DMS 273 treated with DMSO at 0.1 percent for 48 hours (cell line): ENCODE results near the gene NFAT5.
"Not testable (repeated sequence)": the region's sequence is repeated elsewhere in the genome, so short reads cannot be mapped to it uniquely, and the experiment has no call there.

Experiments
- DNase-seq: peaks from one replicate; lab custom pipeline; 2025; lab: John Stamatoyannopoulos, UW

NFAT5 gene

DNA sequence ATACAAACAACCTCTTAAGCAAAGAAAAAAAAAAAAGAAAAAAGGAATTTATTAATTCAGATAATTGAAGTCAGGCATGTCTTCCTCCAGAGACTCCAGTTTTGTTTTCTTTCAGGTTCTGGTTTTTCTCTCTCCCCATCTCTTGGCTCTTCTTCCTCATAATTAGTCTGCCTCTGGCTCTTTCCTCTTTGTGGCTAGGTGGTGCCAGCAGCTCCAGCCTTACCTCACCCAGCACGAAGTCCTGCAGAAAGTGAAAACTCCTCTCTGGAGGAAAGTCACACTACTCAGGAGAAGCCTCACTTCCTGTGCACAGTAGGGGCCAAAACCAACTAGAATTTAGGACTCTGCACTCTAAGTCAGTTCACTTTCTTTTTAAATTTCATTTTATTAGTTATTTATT is 10.3 kb upstream of the NFAT5 start:
- no peak for DNase-seq

DNA sequence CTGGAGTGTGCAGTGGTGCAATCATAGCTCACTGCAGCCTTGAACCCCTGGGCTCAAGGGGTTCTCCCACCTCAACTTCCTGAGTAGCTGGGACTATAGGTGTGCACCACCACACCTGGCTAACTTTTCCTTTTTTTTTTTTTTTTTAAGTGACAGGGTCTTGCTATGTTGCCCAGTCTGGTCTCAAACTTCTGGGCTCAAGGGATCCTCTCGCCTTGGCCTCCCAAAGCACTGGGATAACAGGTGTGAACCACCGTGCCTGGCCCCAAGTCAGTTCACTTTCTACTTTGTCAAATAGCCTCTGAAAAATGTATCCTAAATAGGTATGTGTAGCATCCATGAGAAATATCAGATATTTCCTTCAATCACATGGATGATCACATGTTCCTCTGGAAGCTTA is 9.9 kb upstream of the NFAT5 start:
- no peak for DNase-seq

DNA sequence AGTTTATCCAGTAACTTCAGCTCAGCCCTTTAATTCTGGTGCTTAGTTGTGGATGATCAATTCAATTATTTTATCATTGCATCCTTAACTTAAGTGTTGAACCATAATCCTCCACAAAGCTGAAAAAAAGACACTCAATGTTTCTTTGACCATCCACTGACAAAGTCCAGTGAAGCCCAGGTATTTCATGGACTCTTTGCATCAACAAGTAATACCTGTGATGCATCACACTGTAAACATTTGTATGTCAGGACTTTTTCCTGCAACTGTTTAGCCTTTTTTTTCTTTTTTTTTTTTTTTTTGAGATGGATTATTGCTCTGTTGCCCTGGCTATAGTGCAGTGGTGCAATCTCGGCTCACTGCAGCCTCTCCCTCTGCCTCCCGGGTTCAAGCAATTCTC is 6.6 kb upstream of the NFAT5 start:
- DNase-seq = no peak

DNA sequence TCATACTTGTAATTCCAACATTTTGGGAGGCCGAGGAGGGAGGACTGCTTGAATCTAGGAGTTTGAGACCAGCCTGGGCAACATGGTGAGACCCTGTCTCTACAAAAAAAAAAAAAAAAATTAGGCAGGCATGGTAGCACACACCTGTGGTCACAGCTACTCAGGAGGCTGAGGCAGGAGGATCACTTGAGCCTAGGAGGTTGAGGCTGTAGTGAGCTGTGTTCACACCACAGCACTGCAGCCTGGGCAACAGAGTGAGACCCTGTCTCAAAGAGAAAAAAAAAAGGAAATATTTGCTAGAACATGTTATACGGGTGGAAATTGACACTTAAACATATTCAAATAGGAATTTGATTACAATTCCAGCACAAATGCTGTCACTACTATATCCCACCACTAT is 4.4 kb upstream of the NFAT5 start:
- DNase-seq = not testable (repeated sequence)

DNA sequence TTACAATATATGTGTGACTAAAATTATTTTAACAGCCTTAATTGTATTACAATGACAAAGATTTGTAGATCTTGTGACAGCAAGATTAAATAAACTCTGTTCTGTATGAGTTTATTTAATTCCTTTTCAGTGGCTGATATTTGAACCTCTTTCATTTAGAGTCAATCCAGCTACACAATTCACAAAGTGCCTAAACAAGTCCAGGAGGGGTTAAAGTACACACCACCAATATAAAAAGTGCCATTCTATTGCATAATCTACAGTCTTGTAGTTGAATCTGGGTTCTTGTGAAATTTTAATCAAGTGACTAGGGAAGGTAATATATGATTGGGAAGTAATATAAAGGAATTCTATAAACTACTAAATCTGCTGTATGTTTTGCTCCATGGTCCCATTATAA is 3.9 kb upstream of the NFAT5 start:
- DNase-seq = no peak

DNA sequence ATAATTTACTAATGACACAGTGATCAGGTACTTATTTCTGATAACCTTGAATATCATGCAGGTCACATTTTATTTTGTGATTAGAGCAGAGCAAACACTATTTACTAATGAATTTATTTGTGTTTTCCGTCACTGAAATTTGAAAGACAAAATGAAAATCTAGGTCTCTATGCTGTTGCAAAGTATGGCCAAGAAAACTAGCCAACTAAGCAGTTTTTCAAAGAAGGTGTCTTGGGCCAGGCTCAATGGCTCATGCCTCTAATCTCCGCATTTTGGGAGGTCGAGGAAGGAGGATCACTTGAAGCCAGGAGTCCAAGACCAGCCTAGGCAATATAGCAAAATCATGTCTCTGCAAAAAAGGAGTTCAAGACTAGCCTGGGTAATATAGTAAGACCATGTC is 3.0 kb upstream of the NFAT5 start:
- no peak for DNase-seq

DNA sequence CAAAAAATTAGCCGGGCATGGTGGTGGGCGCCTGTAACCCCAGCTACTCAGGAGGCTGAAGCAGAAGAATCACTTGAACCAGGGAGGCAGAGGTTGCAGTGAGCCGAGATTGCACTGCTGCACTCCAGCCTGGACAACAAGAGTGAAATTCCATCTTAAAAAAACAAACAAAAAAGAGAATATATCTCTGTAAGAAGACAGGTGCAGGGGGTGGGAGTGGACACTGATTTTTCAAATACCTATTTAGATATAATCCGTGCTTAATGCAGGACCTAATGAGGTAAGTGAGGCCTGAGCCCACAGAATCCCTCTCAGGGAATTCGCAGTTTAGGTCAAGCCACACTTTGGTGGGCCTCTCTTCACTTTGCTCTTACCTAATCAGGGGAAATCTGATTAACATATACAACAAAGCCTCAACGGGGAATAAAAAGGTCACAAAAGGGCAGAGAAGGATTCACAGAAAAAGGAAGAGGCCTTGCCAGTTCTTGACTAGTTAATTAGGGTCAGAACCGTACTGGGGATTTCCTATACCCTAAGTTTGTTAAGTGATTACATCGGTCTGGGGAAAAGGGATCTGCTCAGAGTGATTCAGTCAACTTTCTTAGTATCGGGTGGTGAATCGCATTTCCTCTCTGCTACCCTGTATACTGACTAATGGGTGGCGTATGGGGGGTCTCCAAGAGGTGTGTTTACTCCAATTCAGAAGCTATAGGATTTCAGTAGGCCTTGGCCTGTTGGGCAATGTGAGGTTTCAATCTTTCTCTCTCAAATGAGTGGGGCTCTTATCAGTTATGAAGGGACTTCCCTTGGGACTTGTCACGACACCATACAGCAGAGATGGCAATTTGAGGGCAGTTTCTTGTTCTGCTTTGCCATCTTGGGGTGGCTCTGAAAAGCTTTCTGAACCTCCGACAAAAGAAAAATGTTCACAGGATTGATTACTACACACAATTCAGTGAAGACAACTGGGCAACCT is 1.9 kb upstream of the NFAT5 start:
- no peak for DNase-seq

DNA sequence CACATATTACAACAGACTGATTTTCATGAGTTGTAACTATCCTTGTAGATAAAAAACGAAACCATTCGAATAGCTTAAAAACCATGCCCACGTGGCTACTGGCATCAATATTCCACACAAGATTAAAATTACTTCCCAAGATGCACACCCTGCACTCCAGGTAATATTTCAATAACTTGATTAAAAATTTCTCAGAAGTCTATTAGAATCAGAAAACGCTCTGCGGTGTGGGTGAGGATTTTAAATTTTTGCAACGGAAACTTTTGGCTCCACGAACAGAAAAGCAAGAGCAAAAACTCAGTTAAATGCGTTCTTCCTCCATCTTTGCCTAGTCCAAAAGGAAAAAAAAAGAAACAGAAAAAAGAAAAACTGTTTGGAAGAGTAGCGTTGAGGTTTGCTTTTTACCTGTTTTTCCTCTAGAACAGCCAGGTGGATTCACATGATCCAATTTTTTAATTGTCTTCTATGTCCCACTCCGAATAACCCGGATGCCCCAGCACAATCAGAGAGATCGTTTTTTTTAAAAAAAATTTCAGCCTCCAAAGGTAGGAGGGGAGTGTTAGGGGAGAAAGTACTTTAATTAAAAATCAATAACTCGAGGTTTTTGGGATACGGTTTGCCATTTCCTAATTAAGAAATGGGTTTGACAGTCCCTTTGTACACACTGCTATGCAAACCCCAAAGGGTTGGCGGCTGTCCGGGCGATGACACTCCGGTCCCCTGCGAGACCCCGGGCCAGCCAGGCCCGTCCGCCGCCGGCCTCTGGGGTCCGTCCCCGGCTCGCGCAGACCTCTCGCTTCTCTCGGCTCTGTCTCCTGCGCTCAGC is 708 bp upstream of the NFAT5 start:
- DNase-seq = no peak

DNA sequence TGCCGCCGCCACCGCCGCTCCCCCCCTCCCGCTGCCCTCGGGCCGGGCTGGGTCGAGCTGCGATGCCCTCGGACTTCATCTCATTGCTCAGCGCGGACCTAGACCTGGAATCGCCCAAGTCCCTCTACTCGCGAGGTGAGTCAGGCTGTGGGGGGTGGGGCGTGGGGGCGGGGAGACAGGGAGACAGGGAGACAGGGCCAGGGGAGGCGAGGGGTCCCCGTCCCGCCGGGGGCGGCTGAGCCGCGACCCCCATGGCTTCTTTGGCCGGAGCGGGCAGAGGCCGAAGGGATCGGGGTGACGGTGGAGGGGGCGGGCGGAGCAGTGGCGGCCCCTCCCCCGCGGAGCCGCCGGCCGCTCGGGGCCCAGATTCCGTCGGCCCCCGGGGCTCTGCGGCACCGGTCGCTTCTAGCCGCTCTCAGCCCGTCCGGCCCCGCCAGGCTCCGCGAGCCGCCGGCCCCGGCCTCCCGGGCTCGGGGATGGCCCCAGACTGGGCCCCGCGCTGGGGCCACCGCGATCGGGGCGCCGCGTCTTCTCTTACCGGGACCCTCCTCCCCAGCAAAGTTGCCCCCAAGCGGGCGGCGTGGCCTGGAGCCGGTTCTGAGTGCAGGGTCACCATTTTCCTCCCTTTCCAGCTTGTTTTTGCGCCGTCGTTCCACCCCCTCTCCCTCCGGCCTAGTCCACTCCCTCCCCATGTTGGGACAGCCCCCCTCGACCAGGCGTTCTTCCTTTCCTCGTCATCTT is 644 bp downstream of the NFAT5 start:
- no peak for DNase-seq

DNA sequence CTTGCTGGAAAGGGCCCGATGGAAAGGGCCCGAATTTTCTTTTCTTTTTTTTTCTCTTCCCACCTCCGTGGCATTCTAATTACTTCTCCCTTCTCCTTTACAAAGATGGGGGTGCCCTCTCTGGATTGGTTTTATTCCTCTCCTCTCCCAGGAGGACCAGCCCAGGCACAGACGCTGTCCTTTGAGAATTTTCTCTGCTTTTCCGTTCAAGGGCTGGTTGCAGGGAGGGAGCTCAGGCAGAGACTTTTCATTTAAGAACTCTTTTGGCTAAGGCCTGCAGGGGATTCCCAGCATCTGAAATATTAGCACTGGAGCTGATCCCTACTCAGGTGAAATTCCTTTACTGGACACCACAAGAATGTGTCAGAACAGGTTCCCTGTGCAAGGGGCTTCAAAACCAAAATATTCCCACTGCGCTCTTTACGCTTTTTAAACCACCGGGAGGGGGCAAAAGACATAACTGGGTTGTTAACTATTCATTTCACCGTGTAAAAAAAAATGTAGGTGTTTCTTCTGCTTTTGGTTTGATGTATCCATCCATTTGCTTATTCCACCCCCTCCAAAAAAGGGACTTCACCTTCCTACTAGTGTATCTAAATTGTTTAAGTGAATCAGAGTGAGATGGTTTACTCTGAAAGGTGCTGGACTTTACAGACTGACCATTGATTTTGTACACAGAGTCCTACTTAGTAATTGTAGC is 1.4 kb downstream of the NFAT5 start:
- DNase-seq = no peak

DNA sequence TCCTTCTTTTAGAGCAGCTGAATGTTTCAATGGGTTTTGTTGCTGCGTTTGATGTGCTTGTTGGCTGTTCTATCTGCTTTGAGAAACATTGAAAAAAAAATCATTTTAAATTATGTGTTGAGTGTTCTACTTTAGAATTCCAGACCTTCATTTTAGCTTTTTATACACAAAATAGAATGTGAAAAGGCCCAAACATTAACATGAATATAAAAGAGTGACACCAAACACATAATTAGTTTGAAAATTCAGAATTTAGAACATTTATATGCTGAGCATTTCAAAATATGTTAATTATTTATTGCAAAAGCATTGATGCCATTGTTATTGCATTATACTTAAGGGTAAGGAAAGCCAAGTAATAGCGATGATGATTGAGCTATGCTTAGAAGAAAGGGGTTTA is 2.9 kb downstream of the NFAT5 start:
- no peak for DNase-seq

DNA sequence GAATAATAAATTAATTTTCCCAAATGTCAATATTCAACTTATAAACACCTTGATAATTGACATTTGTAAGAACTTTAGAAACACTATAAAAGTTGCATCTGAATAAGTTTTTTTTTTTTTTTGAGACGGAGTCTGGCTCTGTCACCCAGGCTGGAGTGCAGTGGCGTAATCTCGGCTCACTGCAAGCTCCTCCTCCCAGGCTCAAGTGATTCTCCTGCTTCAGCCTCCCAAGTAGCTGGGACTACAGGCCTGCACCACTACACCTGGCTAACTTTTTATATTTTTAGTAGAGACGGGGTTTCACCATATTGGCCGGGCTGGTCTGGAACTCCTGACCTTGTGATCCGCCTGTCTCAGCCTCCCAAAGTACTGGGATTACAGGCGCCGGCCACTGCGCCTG is 13.0 kb downstream of the NFAT5 start:
- not testable (repeated sequence) for DNase-seq

DNA sequence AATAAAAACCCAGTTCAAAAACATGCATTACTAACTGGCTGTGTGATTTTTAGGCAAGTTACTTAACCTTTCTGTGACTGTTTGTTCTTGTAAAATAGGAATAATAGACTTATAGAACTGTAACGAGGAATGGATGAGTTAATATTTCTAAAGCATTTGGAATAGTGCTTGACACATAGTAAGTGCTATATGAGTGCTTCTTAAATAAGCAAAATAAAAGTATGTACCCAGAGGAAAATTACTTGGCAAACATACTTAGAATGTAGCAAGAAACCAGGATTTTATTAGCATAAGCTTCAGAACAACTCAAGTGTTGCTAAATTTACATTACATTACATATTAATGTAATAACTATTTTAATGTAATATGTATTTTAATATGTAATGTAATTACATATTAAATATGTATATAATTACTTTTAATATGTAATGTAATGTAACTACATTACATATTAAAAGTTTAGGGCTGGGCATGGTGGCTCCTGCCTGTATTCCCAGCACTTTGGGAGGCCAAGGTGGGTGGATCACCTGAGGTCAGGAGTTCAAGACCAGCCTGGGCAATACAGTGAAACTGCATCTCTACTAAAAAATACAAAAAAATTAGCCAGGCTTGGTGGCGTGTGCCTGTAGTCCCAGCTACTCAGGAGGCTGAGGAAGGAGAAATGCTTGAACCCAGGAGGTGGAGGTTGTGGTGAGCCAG is 14.2 kb downstream of the NFAT5 start:
- no peak for DNase-seq

DNA sequence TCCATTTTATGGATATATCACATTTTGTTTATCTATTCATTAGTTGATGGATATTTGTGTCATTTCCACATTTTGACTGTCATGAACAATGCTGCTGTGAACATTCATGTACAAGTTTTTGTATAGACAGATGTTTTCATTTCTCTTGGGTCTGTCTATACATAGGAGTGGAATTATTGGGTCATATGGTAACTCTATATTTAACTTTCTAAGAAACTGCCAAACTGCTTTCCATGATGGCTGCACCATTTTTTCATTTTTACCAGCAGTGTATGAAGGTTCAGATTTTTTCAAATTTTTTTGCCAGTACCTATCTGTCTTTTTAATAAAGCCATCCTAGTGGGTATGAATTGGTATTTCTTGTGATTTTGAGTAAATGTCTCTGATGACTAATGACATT is 15.5 kb downstream of the NFAT5 start:
- no peak for DNase-seq

DNA sequence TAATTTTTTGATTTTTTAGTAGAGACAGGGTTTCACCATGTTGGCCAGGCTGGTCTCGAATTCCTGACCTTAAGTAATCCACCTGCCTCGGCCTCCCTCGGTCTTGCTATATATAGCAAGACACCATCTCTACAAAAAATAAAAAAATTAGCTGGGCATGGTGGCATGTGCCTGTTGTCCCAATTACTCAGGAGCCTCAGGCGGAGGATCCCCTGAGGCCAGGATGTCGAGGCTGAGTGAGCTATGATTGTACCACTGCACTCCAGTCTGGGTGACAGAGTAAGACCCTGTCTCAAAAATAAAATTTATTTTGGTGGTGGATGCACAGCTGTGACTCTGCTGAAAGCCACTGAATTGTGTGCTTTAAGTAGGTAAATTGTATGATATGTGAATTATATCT is 18.7 kb downstream of the NFAT5 start:
- not testable (repeated sequence) for DNase-seq

DNA sequence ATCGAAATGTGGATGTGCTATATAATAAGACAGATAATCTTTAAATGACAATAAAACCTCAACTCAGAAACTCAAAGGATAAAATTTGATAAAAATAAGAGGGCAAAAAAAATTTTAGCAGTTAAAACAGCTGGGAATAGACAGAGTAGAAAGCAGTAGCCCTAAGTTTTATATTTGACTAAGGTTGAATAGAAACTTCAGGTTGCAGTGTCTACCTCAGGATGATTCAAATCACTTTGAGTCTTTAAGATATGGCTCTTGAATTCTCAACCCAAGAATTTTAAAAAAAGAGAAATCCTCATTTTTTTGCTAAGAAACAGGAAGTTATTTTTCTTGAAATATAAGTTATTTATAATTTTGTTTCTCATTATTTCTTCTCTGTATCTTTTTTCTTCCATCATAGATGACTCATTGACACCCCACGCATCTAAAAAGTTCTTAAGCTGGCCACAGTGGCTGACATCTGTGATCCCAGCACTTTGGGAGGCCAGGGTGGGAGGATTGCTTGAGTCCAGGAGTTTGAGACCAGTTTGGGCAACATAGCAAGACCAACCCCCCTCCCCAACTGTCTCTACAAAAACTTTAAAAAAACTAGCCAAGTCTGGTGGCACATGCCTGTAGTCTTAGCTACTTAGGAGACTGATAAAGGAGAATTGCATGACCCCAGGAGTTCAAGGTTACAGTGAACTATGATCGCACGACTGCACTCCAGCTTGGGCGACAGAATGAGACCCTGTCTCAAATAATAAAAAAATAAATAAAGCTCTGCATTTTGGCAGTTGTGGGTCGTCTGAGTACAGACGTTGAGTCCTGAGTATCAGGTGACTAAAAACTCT is 23.9 kb downstream of the NFAT5 start:
- no peak for DNase-seq

DNA sequence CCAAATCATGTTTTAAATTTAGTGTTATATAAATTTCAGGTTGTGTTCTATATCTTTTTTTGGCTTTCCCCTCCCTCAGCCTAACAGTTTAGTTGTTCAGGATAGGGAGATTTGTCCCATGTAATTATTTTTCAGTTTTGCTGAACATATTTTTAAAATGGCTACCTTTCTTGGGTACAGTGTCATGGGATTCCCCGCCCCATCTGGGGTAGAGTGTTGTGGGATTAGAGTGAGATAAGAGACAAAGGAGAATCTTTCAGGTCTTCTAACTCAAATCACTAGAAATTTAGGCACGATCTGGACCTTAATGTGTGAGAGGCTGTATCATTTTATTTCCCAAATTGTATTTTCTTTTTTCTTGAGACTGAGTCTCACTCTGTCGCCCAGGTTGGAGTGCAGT is 24.8 kb downstream of the NFAT5 start:
- DNase-seq = no peak

DNA sequence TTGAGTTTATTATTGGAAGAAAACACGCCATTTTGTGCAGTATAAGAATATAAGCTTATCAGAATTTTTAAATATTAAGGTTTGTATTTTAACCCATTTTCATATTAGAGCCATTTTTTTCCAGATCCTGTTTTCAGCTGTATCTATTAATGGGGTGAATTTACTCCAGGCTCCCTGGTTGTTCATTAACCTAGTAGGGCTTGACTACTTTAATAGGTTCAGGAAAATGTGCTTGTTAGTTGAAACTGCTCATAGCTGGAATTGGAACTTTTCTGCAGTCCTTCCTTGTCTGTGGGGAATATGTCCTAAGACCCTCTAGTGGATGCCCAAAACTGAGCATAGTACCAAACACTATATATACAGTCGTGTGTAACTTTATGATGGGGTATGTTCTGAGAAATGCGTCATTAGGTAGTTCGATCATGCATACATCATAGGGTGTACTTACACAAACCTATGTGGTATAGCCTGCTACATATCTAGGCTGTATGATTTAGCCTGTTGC is 28.0 kb downstream of the NFAT5 start:
- DNase-seq = no peak

DNA sequence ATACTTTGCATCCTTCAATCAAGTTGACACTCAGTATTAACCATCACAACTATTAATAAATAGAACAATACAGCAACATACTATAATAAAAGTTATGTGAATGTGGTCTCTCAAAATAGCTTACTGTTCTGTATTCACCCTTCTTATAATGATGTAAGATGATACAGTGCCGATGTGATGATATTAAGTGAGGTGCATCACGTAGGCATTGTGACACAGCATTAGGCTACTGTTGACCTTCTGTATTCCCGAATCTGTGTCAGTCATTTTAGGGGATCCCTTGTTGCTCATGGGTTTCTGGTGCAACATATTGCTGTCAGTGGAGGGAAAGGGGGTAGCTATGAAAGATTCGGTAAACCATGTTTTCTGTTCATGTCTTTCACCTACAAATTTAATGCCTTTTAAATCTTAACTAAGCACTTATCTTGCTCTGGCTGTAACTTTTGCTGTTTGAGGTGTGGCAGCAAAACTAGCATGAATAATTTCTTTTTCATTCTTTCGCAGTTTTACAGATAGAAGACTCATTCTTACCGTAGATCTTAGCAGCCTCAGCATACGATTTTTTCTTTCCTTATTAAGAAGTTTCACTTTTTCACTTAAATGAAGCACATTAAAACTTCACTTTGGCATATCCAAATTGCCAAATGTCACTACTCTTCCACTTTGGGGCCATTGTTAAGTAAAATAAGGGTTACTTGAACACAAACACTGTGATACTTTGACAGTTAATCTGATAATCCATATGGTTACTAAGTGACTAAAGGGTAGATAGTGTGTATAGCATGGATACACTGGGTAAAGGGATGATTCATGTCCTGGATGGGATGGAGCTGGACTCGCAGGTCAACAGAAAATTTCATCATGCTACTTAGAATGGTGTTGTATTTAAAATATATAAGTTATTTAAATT is 29.6 kb downstream of the NFAT5 start:
- no peak for DNase-seq
